BLaER1 treated with 17β-estradiol and CSF1 and Interleukin-3, amounts not matched to agents 10 nM and 100 nM (cell line): ENCODE data around the gene BPIFB2.

Experiments
- H3K27ac ChIP-seq, 11 experiments: shearing (Covaris generic); formaldehyde crosslinking; 2 replicates each; pipeline ENCODE4 v1.8.1; 2022
- H3K27me3 ChIP-seq, 11 experiments: shearing (Covaris generic); formaldehyde crosslinking; 2 replicates each; pipeline ENCODE4 v1.8.1; 2022
- H3K36me3 ChIP-seq, 11 experiments: shearing (Covaris generic); formaldehyde crosslinking; 2 replicates each; pipeline ENCODE4 v1.8.1; 2022
- H3K4me1 ChIP-seq, 10 experiments: shearing (Covaris generic); formaldehyde crosslinking; 2 replicates each; pipeline ENCODE4 v1.8.1; 2022
- H3K4me2 ChIP-seq, 11 experiments: shearing (Covaris generic); formaldehyde crosslinking; 2 replicates each; pipeline ENCODE4 v1.8.1; 2022
- H3K4me3 ChIP-seq, 10 experiments: shearing (Covaris generic); formaldehyde crosslinking; 2 replicates each; pipeline ENCODE4 v1.8.1; 2022
- H3K9ac ChIP-seq, 11 experiments: shearing (Covaris generic); formaldehyde crosslinking; 2 replicates each; pipeline ENCODE4 v1.8.1; 2022
- H3K9me3 ChIP-seq, 11 experiments: shearing (Covaris generic); formaldehyde crosslinking; replicated peaks in 1 of 11; 2 replicates each; pipeline ENCODE4 v1.8.1; 2022
- H4K20me1 ChIP-seq, 11 experiments: shearing (Covaris generic); formaldehyde crosslinking; 2 replicates each; pipeline ENCODE4 v1.8.1; 2022
- Cebpa-rat ChIP-seq, 11 experiments: shearing (Covaris generic); IDR thresholded peaks; 2 replicates each; pipeline ENCODE4 v1.8.1; 2022

The BPIFB2 gene

GRCh38 chr20:32989507-32990283 is 17.8 kb upstream of the BPIFB2 start:
- H3K27ac ChIP-seq, result peak overlapping the region in 4 of 11 experiments; percentile 43 to 52 (median 46); a peak in 5 of 22 replicates
- peak overlapping the region in 8 of 11 experiments; percentile 62 to 89 (median 78); a peak in 14 of 22 replicates for H3K4me2 ChIP-seq
- peaks cover 20 to 65% (median 53%) of the 10 kb centered on the region in 10 experiments for H3K4me1 ChIP-seq
- no peaks in the 10 kb centered on the region for H4K20me1 ChIP-seq
- H3K4me3 ChIP-seq, result no peak overlapping the region
- H3K36me3 ChIP-seq, result no peaks in the 10 kb centered on the region
- H3K9ac ChIP-seq, result no peak overlapping the region
- peaks cover 3 to 9% (median 4%) of the 10 kb centered on the region in 11 experiments; a peak in 21 of 22 replicates for H3K9me3 ChIP-seq
- no peaks in the 10 kb centered on the region for H3K27me3 ChIP-seq
- no peak for TF ChIP-seq Cebpa-rat (IDR thresholded peaks at IDR 0.05)

GRCh38 chr20:32990426-32990825 is 17.1 kb upstream of the BPIFB2 start:
- Histone ChIP-seq H3K4me3 (no peak overlapping the region), H3K4me1 (peaks cover 20 to 64% (median 53%) of the 10 kb centered on the region in 10 experiments), H3K36me3 (no peaks in the 10 kb centered on the region), H3K9me3 (peaks cover 10 to 16% (median 11%) of the 10 kb centered on the region in 11 experiments), H3K27ac (peak overlapping the region in 4 of 11 experiments; percentile 43 to 54 (median 50); a peak in 7 of 22 replicates), H3K27me3 (no peaks in the 10 kb centered on the region), H4K20me1 (no peaks in the 10 kb centered on the region), H3K9ac (no peak overlapping the region), H3K4me2 (peak overlapping the region in 8 of 11 experiments; percentile 62 to 89 (median 78); a peak in 15 of 22 replicates)
- no peak for TF ChIP-seq Cebpa-rat (IDR thresholded peaks at IDR 0.05)

GRCh38 chr20:32991383-32991782 is 16.1 kb upstream of the BPIFB2 start:
- Histone ChIP-seq H3K27me3 (no peaks in the 10 kb centered on the region), H3K4me1 (peaks cover 20 to 64% (median 53%) of the 10 kb centered on the region in 10 experiments), H3K4me3 (peak overlapping the region in 2 of 10 experiments; percentile 10 to 34; a peak in 2 of 20 replicates), H3K9me3 (peaks cover 19 to 24% (median 20%) of the 10 kb centered on the region in 11 experiments), H3K9ac (peak overlapping the region in 2 of 11 experiments; percentile 9 to 10; a peak in 2 of 22 replicates), H4K20me1 (no peaks in the 10 kb centered on the region), H3K36me3 (no peaks in the 10 kb centered on the region), H3K27ac (peak overlapping the region in 4 of 11 experiments; percentile 43 to 54 (median 50); a peak in 7 of 22 replicates), H3K4me2 (peak overlapping the region in 10 of 11 experiments; percentile 0 to 89 (median 74); a peak in 19 of 22 replicates)
- TF ChIP-seq Cebpa-rat (IDR thresholded peaks at IDR 0.05), result no peak

GRCh38 chr20:32991792-32992641 is 15.5 kb upstream of the BPIFB2 start:
- Histone ChIP-seq H3K27me3 (no peaks in the 10 kb centered on the region), H4K20me1 (no peaks in the 10 kb centered on the region), H3K4me2 (peak overlapping the region; percentile 0 to 89 (median 71); a peak in 19 of 22 replicates), H3K4me1 (peaks cover 20 to 64% (median 53%) of the 10 kb centered on the region in 10 experiments), H3K9me3 (peaks cover 19 to 24% (median 20%) of the 10 kb centered on the region in 11 experiments), H3K9ac (peak overlapping the region in 2 of 11 experiments; percentile 9 to 10; a peak in 2 of 22 replicates), H3K27ac (peak overlapping the region in 4 of 11 experiments; percentile 20 to 54 (median 36); a peak in 6 of 22 replicates), H3K36me3 (no peaks in the 10 kb centered on the region), H3K4me3 (peak overlapping the region in 2 of 10 experiments; percentile 10 to 34; a peak in 2 of 20 replicates)
- TF ChIP-seq Cebpa-rat (IDR thresholded peaks at IDR 0.05), result no peak

- no peaks in the 10 kb centered on the region for H3K27me3 ChIP-seq
- H3K4me1 ChIP-seq, result peaks cover 11 to 52% (median 43%) of the 10 kb centered on the region in 10 experiments
Observed at GRCh38 chr20:32993496-32994050, 13.9 kb upstream of the BPIFB2 start.

GRCh38 chr20:32995802-32996201 is 11.7 kb upstream of the BPIFB2 start:
- Histone ChIP-seq H3K9ac (no peak overlapping the region), H3K36me3 (no peaks in the 10 kb centered on the region), H3K9me3 (peaks cover 18 to 21% (median 19%) of the 10 kb centered on the region in 11 experiments), H3K27ac (no peak overlapping the region), H3K4me1 (peaks cover 22 to 43% (median 36%) of the 10 kb centered on the region in 10 experiments), H3K4me2 (no peak overlapping the region), H3K27me3 (no peaks in the 10 kb centered on the region), H4K20me1 (no peaks in the 10 kb centered on the region), H3K4me3 (no peak overlapping the region)
- no peak for TF ChIP-seq Cebpa-rat (IDR thresholded peaks at IDR 0.05)

More at GRCh38 chr20:32993496-32994050, 13.9 kb upstream of the BPIFB2 start:
- Histone ChIP-seq H4K20me1 (no peaks in the 10 kb centered on the region), H3K4me2 (peak overlapping the region in 5 of 11 experiments; percentile 71 to 89 (median 79); a peak in 9 of 22 replicates), H3K36me3 (no peaks in the 10 kb centered on the region), H3K9me3 (peaks cover 19 to 24% (median 20%) of the 10 kb centered on the region in 11 experiments), H3K9ac (no peak overlapping the region), H3K27ac (no peak overlapping the region), H3K4me3 (no peak overlapping the region)
- TF ChIP-seq Cebpa-rat (IDR thresholded peaks at IDR 0.05), result no peak

GRCh38 chr20:32997431-32997830 is 10.1 kb upstream of the BPIFB2 start:
- Histone ChIP-seq H3K27me3 (no peaks in the 10 kb centered on the region), H3K4me3 (no peak overlapping the region), H3K27ac (no peak overlapping the region), H4K20me1 (no peaks in the 10 kb centered on the region), H3K36me3 (no peaks in the 10 kb centered on the region), H3K4me1 (peaks cover 10 to 26% (median 19%) of the 10 kb centered on the region in 10 experiments), H3K9me3 (peaks cover 18 to 21% (median 19%) of the 10 kb centered on the region in 11 experiments), H3K9ac (no peak overlapping the region), H3K4me2 (no peak overlapping the region)
- TF ChIP-seq Cebpa-rat (IDR thresholded peaks at IDR 0.05), result no peak

- peaks cover 4 to 11% (median 7%) of the 10 kb centered on the region in 10 experiments; a peak in 16 of 20 replicates for H3K4me1 ChIP-seq
- H3K4me3 ChIP-seq, result no peak overlapping the region
Observed at GRCh38 chr20:32999603-33000250, 7.8 kb upstream of the BPIFB2 start.

More at GRCh38 chr20:32999603-33000250, 7.8 kb upstream of the BPIFB2 start:
- Histone ChIP-seq H3K27ac (peak overlapping the region in 3 of 11 experiments; percentile 6 to 59 (median 50); a peak in 4 of 22 replicates), H3K27me3 (no peaks in the 10 kb centered on the region), H3K9ac (no peak overlapping the region), H4K20me1 (no peaks in the 10 kb centered on the region), H3K4me2 (peak overlapping the region in 10 of 11 experiments; percentile 10 to 68 (median 40); a peak in 16 of 22 replicates), H3K36me3 (no peaks in the 10 kb centered on the region), H3K9me3 (peaks cover 15 to 16% (median 15%) of the 10 kb centered on the region in 11 experiments)
- TF ChIP-seq Cebpa-rat (IDR thresholded peaks at IDR 0.05), result no peak
